ENCODE measurements around the gene C2orf74.
"Not testable (repeated sequence)": the region's sequence is repeated elsewhere in the genome, so short reads cannot be mapped to it uniquely, and the experiment has no call there.

C2orf74 gene

GRCh38 chr2:61161888-61162287 lies at the start of gene C2orf74:
Gene C2orf74, plus strand, starts transcription at chr2:61162188. Its CDS starts 327 bp downstream, at chr2:61162515.
- DNase-seq: no peak

GRCh38 chr2:61114147-61114546 lies 47.8 kb upstream of the C2orf74 start:
- no peak for DNase-seq

- DNase-seq: no peak
Observed at GRCh38 chr2:61116302-61116701, 45.7 kb upstream of the C2orf74 start.

GRCh38 chr2:61117534-61117933 lies 44.5 kb upstream of the C2orf74 start:
- no peak for DNase-seq

- no peak for DNase-seq
Observed at GRCh38 chr2:61125123-61125710, 36.8 kb upstream of the C2orf74 start.

- no peak for DNase-seq
Observed at GRCh38 chr2:61125798-61126197, 36.2 kb upstream of the C2orf74 start.

GRCh38 chr2:61128122-61128521 lies 33.9 kb upstream of the C2orf74 start:
- not testable (repeated sequence) for DNase-seq

- no peak for DNase-seq
Observed at GRCh38 chr2:61134141-61134540, 27.8 kb upstream of the C2orf74 start.

- DNase-seq: peak; percentile 27
Observed at GRCh38 chr2:61135510-61135909, 26.5 kb upstream of the C2orf74 start.

- no peak for DNase-seq
Observed at GRCh38 chr2:61138859-61139258, 23.1 kb upstream of the C2orf74 start.

- DNase-seq: no peak
Observed at GRCh38 chr2:61141151-61141550, 20.8 kb upstream of the C2orf74 start.

GRCh38 chr2:61144697-61145268 lies 17.2 kb upstream of the C2orf74 start:
- DNase-seq: peak; percentile 90

GRCh38 chr2:61145990-61146389 lies 16.0 kb upstream of the C2orf74 start:
- DNase-seq: no peak

- not testable (repeated sequence) for DNase-seq
Observed at GRCh38 chr2:61148091-61148490, 13.9 kb upstream of the C2orf74 start.

- no peak for DNase-seq
Observed at GRCh38 chr2:61149074-61149473, 12.9 kb upstream of the C2orf74 start.

GRCh38 chr2:61151436-61151835 lies 10.6 kb upstream of the C2orf74 start:
- peak; percentile 62 for DNase-seq

- no peak for DNase-seq
Observed at GRCh38 chr2:61157371-61158003, 4.5 kb upstream of the C2orf74 start.

- DNase-seq: no peak
Observed at GRCh38 chr2:61158356-61158955, 3.5 kb upstream of the C2orf74 start.

- no peak for DNase-seq
Observed at GRCh38 chr2:61162721-61163120, 733 bp downstream of the C2orf74 start.

GRCh38 chr2:61165082-61165481 lies 3.1 kb downstream of the C2orf74 start:
- not testable (repeated sequence) for DNase-seq

- DNase-seq: peak; percentile 43
Observed at GRCh38 chr2:61165946-61166345, 4.0 kb downstream of the C2orf74 start.

GRCh38 chr2:61167579-61167978 lies 5.6 kb downstream of the C2orf74 start:
- DNase-seq: peak; percentile 50

GRCh38 chr2:61172671-61173070 lies 10.7 kb downstream of the C2orf74 start:
- no peak for DNase-seq

GRCh38 chr2:61173116-61173515 lies 11.1 kb downstream of the C2orf74 start:
- DNase-seq: no peak

All from NCI-H226 (cell line).